T-helper 2 cell (primary cell): Measurements from ENCODE around the gene PVR.
"Not testable (repeated sequence)": the region's sequence is repeated elsewhere in the genome, so short reads cannot be mapped to it uniquely, and the experiment has no call there.

Experiments
- DNase-seq, 5 experiments: peaks; one replicate each; pipeline versions ENCODE4 v3.0.0 to v3.0.0-alpha.2; 2012 to 2022

The PVR gene

DNA sequence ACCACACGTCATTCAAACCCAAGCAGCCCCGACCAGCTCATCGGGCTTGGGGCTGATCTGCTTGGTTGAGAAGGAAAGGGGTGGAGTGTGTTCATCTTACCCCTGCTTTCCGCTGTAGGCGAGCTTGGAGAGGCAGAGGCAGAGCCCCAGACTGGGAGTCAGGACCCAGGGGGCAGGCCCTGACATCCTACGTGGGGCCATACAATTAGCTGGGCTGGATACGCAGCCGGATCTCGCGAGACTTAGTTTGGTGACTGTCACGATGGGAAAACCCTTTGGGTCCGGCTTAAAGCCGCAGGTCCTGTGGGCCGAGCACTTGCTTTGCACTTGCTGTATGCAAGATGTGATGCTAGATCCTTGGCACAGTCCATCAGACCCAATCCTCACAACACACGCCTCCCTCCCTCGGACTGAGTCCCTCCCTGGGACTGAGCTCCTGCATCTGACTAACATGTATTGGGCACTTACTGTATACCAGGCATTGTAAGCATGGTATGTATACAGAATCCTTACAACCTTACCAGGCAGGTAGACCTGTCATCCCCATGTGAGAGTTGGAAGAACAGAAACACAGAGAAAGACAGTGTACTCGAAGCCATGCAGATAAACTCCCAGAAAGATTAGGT lies 59.0 kb downstream of the PVR start:
- DNase-seq: no peak

GRCh38 chr19:44703336-44704078 lies 59.8 kb downstream of the PVR start:
- DNase-seq: no peak

GRCh38 chr19:44704982-44705381 lies 61.3 kb downstream of the PVR start:
- no peak for DNase-seq

GRCh38 chr19:44705502-44706010 lies 61.8 kb downstream of the PVR start:
- no peak for DNase-seq

DNA sequence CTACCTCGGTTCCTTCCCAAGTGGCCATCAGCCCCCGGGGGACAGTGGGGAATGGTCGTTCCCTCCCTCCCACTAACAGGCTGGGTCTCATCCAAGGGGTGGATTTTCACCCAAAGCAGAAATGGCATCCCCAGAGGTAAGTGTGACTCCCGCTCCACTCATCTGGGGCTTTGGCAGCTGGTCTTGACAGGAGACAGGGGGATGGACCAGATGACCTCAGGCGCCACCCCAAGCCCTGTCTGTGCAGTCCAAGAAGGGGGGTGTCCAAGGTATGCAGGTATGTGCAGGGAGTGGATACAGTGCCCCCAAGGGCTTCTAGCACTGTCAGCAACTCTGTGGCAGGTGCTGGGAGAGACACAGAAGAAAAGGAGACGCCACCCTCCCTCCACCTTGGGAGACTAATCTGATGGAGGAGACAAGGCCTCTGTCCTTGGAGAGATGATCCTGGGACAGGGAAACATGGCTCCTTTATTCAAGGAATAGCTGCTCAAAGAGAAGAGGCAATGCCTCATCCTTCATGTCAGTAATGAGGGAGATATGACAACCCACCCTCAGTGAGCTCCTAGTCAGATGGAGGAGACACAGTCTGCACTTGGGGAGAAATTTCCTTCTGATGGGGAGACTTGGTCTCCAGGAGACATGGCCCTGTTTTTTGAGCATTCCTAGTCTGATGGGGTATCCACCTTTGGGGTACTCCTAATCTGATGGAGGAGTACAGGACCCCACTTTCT lies 63.0 kb downstream of the PVR start:
- no peak for DNase-seq

- no peak for DNase-seq
These were observed 64.1 kb downstream of the PVR start for GRCh38 chr19:44707794-44708193.

DNA sequence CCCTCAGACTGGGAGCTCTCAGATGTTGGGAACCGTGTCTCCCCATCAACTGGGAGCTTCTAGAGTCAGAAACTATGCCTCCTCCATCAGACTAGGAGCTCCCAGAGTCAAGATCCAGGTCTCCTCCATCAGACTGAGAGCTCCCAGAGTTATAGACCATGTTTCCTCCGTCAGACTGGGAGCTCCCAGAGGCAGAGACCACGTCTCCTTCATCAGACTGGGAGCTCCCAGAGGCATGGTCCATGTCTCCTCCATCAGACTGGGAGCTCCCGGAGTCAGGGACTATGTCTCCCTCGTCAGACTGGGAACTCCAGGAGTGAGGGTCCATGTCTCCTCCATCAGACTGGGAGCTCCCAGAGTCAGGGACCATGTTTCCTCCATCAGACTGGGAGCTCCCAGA lies 65.2 kb downstream of the PVR start:
- no peak for DNase-seq

- not testable (repeated sequence) for DNase-seq
These were observed 65.9 kb downstream of the PVR start for GRCh38 chr19:44709434-44710266.

DNA sequence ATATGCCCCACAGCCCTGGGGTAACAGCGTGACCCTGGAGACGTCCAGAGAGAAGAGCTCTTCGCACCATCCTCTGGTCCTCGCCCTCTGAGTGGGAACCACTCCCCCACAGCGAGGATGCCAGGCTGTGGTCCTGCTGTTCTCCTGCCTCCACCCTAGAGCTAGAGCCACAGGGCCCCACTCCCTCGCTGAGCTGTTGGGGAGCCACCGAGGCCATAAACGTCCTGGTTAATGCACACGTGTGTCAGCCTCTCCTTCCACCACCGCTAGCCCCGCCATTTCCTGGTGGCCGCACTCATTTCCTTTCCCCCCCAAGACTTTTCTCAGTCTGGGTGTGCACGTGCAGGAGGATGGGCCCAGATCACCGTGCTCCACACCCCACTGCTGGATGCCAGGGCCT lies 66.8 kb downstream of the PVR start:
- no peak for DNase-seq

DNA sequence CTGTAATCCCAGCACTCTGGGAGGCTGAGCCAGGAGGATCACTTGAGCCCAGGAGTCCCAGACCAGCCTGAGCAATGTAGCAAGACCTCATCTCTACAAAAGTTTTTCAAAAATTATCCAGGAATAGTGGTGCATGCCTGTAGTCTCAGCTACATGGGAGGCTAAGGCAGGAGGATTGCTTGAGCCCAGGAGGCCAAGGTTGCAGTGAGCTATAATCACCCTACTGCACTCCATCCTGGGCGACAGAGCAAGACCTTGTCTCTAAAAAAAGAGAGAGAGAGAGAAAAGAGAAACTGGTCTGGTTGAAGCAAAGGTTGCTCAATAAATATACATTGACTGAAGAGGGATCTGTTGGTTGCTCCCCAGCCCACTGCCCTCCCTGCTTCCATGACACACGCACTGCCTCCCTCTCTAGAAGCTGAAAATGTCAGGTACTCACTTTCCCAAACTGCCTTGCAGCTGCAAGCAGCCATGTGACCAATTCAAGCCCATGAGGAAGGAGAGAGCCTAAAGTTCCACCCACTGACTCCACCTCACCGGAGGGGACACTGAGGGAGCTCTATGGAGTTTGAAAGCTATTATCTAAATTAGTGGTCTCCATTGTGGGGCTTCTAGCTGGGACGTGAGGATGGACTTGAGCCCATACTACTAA lies 69.3 kb downstream of the PVR start:
- DNase-seq: no peak
